Activated B cell treated with CpG ODN at 0.5 μM for 24 hours (primary cell): ENCODE measurements around the gene CCDC141. TPM values are rescaled to one million over a fixed set of nuclear protein-coding genes. Genes with fewer than 3 reads are reported as not detected.

Source experiments
- ATAC-seq: fragments of 200-7000 bp; cut with Tn5 transposase; one replicate; pipeline ENCODE4 v1.10.0; 2021; ENCODE audit warnings: low read depth, mild to moderate bottlenecking, moderate library complexity
- CTCF ChIA-PET: fragments of 350-600 bp; sonication (Branson Sonifier 250); formaldehyde crosslinking; loops from one replicate; lab custom pipeline; 2021; ENCODE audit warnings: antibody characterized with exemption; lab: Charles Lee
- POLR2A ChIA-PET: fragments of 350-600 bp; sonication (Branson Sonifier 250); formaldehyde crosslinking; loops from one replicate; lab custom pipeline; 2021; ENCODE audit warnings: antibody characterized with exemption; lab: Charles Lee
- DNase-seq: peaks from one replicate; pipeline ENCODE4 v3.0.0; 2022
- H3K27ac Mint-ChIP-seq: one replicate; pipeline ENCODE4 v1.8.0; 2020; ENCODE audit warnings: mixed read lengths
- H3K27me3 Mint-ChIP-seq: one replicate; pipeline ENCODE4 v1.8.0; 2021; ENCODE audit warnings: mixed read lengths
- H3K36me3 Mint-ChIP-seq: one replicate; pipeline ENCODE4 v1.8.0; 2021; ENCODE audit warnings: low read depth, mixed read lengths
- H3K4me1 Mint-ChIP-seq: one replicate; pipeline ENCODE4 v1.8.0; 2021; ENCODE audit warnings: mixed read lengths
- H3K4me3 Mint-ChIP-seq: one replicate; pipeline ENCODE4 v1.8.0; 2020; ENCODE audit warnings: mild to moderate bottlenecking, mixed read lengths
- H3K9me3 Mint-ChIP-seq: one replicate; pipeline ENCODE4 v1.8.0; 2020; ENCODE audit warnings: mixed read lengths
- intact Hi-C: fragments of 100-400 bp; cut with micrococcal nuclease; formaldehyde crosslinking; loops from one replicate; pipeline ENCODE4 v1.15.1; 2024
- total RNA-seq: library from RNA; stranded (reverse); gene quantifications from 2 replicates; pipeline ENCODE4 v1.2.3, GENCODE V29; 2022
- TF ChIP-seq, protein P1 (sequence below): fragments of 200-600 bp; IDR thresholded peaks from one replicate; pipeline ENCODE4 v1.8.0; 2022; ENCODE audit warnings: antibody characterized with exemption, mild to moderate bottlenecking

Gene CCDC141
- total RNA-seq, 1 donor from 2014 or later: 38.8 TPM

DNA sequence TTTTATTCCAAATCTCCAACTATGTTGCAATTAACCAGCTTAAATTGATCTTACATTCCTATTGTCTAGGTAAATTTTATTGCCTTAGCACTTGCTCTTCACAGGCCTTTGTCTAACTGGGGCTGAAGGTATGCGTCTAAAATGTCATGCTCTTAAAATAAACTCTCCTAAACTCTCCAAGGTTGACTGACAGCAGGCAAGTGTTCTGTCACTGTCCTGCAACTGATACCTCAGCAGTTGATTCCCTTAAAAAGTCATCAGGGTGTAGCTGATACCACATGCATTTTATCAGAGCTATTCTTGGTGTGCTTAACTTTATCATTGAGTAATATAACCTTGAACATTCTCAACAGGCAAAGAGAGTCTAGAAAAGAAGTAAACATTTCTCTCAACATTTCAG, 243.4 kb downstream of the CCDC141 start:
- H3K4me3 Mint-ChIP-seq: no peak overlapping the region
- no peaks in the 10 kb centered on the region for H3K36me3 Mint-ChIP-seq
- intact Hi-C loops: no loop called here
- no peaks in the 10 kb centered on the region for H3K4me1 Mint-ChIP-seq
- H3K27me3 Mint-ChIP-seq: no peaks in the 10 kb centered on the region
- CTCF ChIA-PET: no interaction called here
- DNase-seq (no peak), ATAC-seq (no peak)
- H3K27ac Mint-ChIP-seq: no peak overlapping the region
- H3K9me3 Mint-ChIP-seq: no peaks in the 10 kb centered on the region
- POLR2A ChIA-PET: no interaction called here
- TF ChIP-seq, protein P1, sequence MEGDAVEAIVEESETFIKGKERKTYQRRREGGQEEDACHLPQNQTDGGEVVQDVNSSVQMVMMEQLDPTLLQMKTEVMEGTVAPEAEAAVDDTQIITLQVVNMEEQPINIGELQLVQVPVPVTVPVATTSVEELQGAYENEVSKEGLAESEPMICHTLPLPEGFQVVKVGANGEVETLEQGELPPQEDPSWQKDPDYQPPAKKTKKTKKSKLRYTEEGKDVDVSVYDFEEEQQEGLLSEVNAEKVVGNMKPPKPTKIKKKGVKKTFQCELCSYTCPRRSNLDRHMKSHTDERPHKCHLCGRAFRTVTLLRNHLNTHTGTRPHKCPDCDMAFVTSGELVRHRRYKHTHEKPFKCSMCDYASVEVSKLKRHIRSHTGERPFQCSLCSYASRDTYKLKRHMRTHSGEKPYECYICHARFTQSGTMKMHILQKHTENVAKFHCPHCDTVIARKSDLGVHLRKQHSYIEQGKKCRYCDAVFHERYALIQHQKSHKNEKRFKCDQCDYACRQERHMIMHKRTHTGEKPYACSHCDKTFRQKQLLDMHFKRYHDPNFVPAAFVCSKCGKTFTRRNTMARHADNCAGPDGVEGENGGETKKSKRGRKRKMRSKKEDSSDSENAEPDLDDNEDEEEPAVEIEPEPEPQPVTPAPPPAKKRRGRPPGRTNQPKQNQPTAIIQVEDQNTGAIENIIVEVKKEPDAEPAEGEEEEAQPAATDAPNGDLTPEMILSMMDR: no peak

DNA sequence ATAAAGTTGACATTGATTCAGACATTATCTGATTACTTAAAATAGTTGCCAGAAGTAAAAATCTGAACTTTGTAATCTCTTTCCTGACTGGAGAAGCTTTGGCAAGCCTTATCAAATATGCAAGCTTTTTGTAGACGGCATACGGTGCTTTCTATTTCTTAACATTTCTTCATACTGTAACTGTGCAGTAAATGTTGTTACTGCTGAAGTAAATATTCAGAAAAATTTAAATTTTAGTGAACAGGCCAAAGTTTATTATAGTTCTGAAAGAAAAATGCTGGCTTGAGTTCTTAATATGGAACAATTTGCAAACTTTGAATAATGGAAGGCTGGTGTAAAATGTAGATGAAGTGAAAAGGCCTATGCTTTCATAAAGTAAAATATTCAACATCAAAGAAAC, 244.5 kb downstream of the CCDC141 start:
- POLR2A ChIA-PET: no interaction called here
- CTCF ChIA-PET: interaction anchor here (1.5 kb wide), 1 partner anchor 9 kb away, joined by 3 read pairs; no protein-coding TSS in a partner anchor
- DNase-seq (no peak), ATAC-seq (no peak)
- H3K9me3 Mint-ChIP-seq: no peaks in the 10 kb centered on the region
- TF ChIP-seq, protein P1: no peak
- no peaks in the 10 kb centered on the region for H3K4me1 Mint-ChIP-seq
- H3K4me3 Mint-ChIP-seq: no peak overlapping the region
- intact Hi-C loops: no loop called here
- H3K27me3 Mint-ChIP-seq: no peaks in the 10 kb centered on the region
- no peak overlapping the region for H3K27ac Mint-ChIP-seq
- H3K36me3 Mint-ChIP-seq: peaks cover 8% of the 10 kb centered on the region

DNA sequence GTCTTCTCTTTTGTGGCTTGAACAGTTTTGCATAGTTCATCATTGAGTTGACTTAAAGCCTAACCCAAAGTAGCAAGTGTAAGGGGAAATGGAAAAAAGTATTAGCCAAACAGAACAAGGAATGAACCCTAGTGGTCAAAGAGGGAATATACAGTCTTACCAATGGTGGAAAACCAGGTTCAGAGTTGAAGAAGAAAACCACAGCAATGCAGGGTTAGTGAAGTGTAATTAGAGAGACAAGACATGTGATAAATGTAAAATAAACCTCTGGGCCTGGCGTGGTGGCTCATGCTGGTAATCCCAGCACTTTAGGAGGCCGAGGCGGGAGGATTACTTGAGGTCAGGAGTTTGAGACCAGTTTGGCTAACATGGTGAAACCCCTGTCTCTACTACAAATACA, 245.1 kb downstream of the CCDC141 start:
- H3K4me3 Mint-ChIP-seq: no peak overlapping the region
- ATAC-seq (peak; percentile 21), DNase-seq (no peak)
- intact Hi-C loops: no loop called here
- no peaks in the 10 kb centered on the region for H3K27me3 Mint-ChIP-seq
- ChIA-PET CTCF (interaction anchor here (0.6 to 1.5 kb wide), 3 partner anchors 10 to 23 kb away, joined by 3 read pairs; no protein-coding TSS in a partner anchor), POLR2A (no interaction called here)
- H3K27ac Mint-ChIP-seq: no peak overlapping the region
- H3K9me3 Mint-ChIP-seq: no peaks in the 10 kb centered on the region
- peaks cover 14% of the 10 kb centered on the region for H3K36me3 Mint-ChIP-seq
- TF ChIP-seq, protein P1: no peak
- H3K4me1 Mint-ChIP-seq: no peaks in the 10 kb centered on the region

DNA sequence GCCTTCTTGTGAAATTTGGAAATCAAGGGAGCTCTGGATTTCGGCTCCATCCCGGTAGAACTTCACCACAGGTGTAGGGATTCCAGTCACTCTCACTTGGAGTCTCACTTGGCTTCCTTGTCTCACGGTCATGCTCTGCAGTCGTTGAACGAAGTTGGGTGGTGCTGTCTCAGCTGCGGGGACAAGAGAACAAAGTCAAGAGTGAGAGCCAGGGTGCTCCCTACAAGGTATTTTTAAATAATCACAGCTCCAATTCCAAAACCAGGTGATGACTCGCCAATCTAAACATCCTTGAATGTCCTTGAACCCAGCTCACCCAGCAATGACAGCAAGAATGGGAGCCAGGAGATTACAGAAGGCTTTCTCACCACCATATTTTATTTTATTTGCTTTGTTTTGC, 249.4 kb downstream of the CCDC141 start:
- no peak overlapping the region for H3K27ac Mint-ChIP-seq
- DNase-seq (no peak), ATAC-seq (no peak)
- TF ChIP-seq, protein P1: no peak
- H3K4me1 Mint-ChIP-seq: no peaks in the 10 kb centered on the region
- peaks cover 25% of the 10 kb centered on the region for H3K36me3 Mint-ChIP-seq
- H3K27me3 Mint-ChIP-seq: no peaks in the 10 kb centered on the region
- ChIA-PET POLR2A (no interaction called here), CTCF (interaction anchor here (2.4 kb wide), 1 partner anchor 329 kb away, joined by 6 read pairs; no protein-coding TSS in a partner anchor)
- H3K9me3 Mint-ChIP-seq: no peaks in the 10 kb centered on the region
- H3K4me3 Mint-ChIP-seq: no peak overlapping the region
- intact Hi-C loops: no loop called here

DNA sequence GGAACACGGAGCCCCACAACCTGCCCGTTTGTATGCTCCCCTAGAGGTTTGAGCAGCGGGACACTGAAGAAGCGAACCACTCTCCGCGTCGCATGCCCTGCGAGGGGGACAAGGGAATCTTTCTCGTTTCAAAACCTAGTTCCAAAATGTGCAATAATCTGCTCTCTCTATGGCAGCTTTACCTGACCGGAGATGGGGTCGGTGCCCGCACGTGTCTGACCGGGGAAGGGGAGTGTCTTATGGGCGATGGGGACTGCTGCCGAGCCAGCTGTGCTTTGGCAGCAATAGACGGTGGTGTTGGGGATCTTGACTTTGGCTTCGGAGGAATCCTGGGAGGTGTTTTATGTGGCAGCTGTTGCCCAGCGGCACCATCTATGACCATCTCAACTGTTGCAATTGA, 250.6 kb downstream of the CCDC141 start:
- Mint-ChIP-seq H3K4me1 (no peaks in the 10 kb centered on the region), H3K27me3 (no peaks in the 10 kb centered on the region), H3K9me3 (no peaks in the 10 kb centered on the region), H3K27ac (no peak overlapping the region), H3K4me3 (no peak overlapping the region), H3K36me3 (peaks cover 30% of the 10 kb centered on the region)
- DNase-seq: no peak
- TF ChIP-seq, protein P1: no peak
- ChIA-PET POLR2A (no interaction called here), CTCF (interaction anchor here (2.4 kb wide), 1 partner anchor 330 kb away, joined by 6 read pairs; no protein-coding TSS in a partner anchor)
- no peak for ATAC-seq
- intact Hi-C loops: no loop called here
